GM12801 (cell line): ENCODE measurements around the gene SHROOM3.

ENCODE experiments used
- TF ChIP-seq, protein P1 (sequence below): IDR thresholded peaks from one replicate; pipeline ENCODE4 v1.5.1; 2011; ENCODE audit warnings: control low read depth; ENCODE audit not compliant: insufficient read length; ENCODE audit errors: extremely low read depth

The SHROOM3 gene

DNA sequence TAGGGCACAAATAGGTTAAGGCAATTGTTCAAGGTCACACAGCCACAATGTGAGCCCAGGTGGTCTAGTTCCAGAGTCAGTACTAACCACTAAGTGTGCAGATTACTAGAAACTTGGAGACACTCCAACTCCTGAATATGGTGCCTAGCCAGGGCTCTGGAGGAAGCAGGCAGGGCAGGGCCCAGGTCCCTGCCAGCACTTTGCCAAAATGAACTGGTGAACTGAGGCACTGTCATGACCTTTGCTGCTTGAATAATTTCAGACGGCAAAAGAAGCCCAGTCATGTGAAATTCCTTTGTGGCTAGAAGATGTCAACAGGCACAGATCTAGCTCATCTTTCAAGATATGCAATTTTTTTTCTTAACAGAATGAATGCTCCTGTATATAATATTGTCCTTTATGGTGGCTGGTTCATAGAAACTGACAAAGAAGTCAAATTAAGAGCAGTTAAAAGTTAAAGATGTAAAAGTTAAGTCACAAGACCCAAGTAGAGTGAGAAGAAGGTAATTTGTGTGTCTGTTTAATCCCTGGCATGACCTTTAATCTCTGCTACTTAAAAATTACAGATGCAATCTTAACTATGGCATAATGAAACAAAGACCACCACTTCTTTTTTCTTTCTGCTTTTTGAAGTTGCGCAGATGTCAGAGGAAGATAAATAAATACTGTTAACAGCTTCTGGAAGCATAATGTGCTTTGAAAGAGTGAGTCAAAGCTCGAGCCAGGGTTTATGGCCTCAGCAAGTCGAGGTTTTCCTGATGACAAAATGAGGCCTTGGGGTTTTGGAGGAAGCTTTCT is 54.1 kb downstream of the SHROOM3 start:
- TF ChIP-seq, protein P1, sequence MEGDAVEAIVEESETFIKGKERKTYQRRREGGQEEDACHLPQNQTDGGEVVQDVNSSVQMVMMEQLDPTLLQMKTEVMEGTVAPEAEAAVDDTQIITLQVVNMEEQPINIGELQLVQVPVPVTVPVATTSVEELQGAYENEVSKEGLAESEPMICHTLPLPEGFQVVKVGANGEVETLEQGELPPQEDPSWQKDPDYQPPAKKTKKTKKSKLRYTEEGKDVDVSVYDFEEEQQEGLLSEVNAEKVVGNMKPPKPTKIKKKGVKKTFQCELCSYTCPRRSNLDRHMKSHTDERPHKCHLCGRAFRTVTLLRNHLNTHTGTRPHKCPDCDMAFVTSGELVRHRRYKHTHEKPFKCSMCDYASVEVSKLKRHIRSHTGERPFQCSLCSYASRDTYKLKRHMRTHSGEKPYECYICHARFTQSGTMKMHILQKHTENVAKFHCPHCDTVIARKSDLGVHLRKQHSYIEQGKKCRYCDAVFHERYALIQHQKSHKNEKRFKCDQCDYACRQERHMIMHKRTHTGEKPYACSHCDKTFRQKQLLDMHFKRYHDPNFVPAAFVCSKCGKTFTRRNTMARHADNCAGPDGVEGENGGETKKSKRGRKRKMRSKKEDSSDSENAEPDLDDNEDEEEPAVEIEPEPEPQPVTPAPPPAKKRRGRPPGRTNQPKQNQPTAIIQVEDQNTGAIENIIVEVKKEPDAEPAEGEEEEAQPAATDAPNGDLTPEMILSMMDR, result no peak

DNA sequence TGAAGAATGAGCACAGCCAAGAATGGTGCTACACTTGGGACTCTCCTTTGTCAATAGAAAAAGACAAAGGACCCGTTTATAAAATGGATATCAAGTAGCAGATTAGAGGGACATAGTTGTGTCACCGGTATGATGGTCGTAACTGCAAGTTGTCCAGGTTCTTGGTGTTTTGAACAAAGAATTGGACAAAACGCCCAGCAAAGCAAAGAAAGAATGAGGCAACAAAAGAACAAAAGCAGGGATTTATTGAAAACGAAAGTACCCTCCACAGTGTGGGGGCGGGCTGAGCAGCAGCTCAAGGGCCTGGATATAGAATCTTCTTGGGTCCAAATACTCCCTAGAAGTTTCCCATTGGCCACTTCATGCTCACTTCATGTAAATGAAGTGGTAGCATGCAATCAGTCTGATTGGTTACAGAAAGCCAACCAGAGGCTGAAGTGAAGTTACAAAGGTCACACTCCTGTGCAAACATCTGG is 54.7 kb downstream of the SHROOM3 start:
- TF ChIP-seq, protein P1, result no peak

DNA sequence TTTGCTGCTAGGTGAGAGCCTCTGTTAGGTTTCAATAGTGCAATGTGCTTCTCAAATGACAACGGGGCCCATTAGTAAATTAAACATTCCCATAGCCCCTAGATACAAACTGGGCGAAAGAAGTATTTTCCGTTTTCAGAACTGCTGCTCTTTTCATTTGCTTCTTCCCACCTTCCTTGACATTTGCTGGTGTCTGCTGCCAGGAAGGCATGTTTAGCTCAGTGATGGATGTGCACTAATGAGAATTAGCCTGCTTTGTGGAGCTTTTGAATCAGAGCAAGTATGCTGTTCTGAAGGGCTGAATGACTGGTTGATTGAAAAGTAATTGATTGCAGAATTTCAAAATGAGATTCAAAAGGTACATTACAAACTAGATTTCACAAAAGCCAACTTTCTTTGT is 57.0 kb downstream of the SHROOM3 start:
- TF ChIP-seq, protein P1, result no peak

DNA sequence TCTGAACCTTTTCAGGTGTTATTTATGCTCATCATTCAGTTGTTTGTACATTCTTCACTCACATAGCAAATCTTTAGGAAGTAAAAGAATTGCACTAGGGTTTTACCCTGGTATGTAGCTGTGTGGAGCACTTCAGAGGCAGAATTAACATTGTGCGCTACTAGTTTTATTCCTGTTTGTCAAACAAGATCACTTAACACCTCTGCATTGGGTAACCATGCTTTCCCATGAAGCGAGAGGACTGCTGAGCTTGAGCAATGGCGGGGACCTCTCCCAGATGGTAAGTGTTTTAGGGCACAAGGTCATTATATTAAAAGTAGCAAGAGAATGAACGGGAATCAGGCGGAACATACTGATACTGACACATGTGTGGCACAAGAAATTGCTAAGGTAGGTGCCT is 59.2 kb downstream of the SHROOM3 start:
- TF ChIP-seq, protein P1, result no peak

DNA sequence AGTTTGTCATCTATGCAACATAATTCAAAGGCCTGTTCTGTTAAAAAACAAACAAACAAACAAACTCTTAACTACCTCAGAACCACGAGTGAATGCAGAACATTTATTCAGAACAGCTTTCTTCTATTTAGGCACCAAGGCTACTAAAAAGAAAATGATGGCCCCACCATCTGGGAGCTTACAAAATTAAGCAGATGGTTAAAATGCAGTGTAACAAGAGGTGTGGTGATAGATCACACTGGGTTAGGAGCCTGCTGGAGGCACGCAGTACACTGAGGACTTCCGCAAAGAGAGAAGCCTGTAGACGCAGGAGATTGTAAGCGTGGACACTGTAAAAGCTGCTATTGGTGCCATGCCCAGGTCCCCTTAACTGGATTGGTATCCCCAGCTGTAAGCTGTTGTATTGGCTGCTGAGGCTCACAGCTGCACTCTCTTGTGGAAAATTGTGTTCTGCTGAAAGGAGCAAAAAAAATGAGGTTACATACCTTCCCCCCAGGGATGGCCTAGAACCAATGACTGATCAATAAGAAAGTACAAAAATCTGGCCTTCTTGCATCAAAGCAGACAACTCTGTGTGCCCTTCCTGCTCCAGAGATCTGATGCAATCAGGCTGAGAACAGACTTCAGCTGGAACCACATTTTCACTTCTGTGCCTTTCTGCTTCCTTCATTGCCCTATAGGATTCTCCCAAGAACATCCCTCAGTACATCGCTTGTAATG is 60.0 kb downstream of the SHROOM3 start:
- TF ChIP-seq, protein P1, result no peak

DNA sequence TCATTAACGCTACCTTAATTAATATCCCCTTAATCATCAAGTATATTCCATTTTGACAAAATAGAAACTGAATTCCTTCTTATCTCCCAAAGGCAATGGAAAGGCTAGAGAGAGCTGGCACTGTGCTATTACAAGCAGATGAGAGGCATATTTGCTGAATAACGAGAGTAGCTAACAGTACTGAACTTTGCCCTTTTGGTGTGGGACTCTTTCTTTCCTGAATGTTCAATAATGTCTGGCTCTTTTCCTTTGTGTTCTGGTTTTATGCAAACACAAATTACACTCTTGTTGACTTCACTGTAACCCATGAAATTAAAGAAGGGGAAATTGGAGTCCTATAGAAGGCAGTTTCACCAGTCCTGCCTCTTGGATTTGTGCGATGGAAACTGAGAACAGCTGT is 63.5 kb downstream of the SHROOM3 start:
- TF ChIP-seq, protein P1, result no peak

DNA sequence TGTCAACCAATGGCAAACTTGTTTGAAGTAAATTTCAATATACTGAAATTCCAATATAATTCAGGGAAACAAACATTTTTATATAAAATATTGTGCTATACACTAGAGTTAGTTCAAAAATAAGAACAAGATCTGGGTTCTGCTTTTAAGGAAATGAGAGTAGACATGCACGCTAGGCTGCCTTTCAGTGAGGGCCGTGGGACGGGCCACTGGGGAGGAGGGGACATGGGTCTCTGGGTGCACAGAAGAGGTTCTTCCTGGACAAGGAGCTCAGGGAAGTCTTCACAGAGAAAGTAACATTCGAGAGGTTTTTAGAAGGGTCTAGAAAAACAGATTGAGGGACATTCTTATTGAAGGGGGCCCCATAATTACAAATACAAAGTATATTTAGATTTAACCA is 64.4 kb downstream of the SHROOM3 start:
- TF ChIP-seq, protein P1, result no peak
